Cortex of kidney (tissue), 1 donor: ENCODE measurements around the gene RCC1.
A peak's percentile ranks its signal among the peaks of the same experiment; 100 is the strongest.
"Not testable (repeated sequence)": the region's sequence is repeated elsewhere in the genome, so short reads cannot be mapped to it uniquely, and the experiment has no call there.

Experiments
- DNase-seq: peaks from one replicate; lab custom pipeline; 2025; lab: John Stamatoyannopoulos, UW

Gene RCC1

GRCh38 chr1:28548318-28548717, 42.5 kb downstream of the RCC1 start:
- DNase-seq, result no peak

DNA sequence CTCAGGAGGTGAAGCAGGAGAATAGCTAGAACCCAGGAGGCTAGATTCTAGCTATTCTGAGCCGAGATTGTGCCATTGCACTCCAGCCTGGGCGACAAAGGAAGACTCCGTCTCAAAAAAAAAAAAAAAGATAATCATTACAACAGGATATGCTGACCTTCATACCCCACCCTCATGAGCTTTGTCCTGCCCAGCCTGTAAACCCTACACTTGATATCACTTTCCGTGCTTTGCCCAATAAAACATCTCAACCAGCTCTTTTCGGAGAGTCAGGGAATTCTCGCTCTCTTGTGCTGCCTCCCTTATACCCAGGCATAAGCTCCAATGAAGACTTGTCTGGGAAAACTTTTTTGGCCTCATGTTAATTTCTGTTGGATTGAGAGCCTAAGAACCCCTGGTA, 45.5 kb downstream of the RCC1 start:
- no peak for DNase-seq

GRCh38 chr1:28552758-28553663, 47.2 kb downstream of the RCC1 start, which contains the start of gene TRNAU1AP:
Gene TRNAU1AP (plus strand): TSS chr1:28553085. CDS start chr1:28553111, 26 bp downstream.
- DNase-seq, result peak; percentile 83

- no peak for DNase-seq
These were observed 55.0 kb downstream of the RCC1 start for GRCh38 chr1:28560886-28561285.

DNA sequence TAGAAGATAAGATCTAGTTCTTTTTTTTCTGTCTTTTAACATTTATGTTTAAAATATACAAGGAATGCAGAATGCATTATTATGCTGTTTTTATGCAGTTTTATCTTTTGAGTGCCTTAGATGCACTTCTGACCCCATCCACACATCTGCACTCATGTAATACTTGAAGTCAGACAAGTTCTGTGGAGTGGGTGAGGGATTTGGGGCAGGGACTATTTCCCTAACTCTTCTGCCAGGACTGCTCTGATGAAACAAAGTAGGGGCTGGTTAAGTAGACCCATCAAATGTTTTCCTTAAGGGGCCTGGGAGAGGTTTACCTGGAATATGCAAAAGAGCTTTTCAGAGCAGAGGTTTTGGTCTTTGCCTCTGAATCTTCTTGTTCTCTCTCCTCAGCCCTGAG, 58.5 kb downstream of the RCC1 start:
- DNase-seq, result no peak

- no peak for DNase-seq
These were observed 59.2 kb downstream of the RCC1 start for GRCh38 chr1:28565040-28565439.

DNA sequence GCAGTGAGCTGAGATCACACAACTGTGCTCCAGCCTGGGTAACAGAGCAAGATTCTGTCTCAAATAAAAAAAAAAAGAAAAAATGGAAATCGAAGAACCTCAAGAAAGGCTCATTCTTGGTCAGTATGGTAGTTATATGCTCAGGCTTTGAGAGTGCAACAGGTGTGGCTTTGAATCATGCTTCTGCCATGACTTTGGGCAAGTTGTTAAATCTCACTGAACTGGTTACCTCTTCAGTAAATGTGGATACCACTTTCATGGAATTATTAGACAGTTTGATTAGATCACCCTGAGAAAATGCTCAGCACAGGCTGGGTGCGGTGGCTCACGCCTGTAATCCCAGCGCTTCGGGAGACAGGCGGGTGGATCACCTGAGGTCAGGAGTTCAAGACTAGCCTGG, 59.9 kb downstream of the RCC1 start:
- DNase-seq, result no peak

DNA sequence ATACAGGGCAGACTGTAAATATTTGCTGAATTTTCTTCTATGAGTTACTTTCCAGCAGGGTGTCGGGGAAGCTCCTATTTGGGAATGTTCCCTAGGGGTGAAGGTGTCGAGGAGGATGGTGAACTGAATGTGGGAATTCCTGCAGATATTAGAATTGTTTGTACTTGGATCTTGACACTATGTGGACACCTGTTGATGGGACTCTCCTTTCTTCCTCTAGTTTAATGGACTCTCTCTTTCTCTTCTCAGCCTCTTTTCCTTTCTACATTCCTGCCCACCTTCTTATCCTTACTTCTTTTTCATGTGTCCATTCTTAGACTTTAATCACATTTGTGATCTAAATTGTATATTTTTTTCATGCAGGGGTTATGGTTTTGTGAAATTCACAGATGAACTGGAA, 61.1 kb downstream of the RCC1 start:
- no peak for DNase-seq

DNA sequence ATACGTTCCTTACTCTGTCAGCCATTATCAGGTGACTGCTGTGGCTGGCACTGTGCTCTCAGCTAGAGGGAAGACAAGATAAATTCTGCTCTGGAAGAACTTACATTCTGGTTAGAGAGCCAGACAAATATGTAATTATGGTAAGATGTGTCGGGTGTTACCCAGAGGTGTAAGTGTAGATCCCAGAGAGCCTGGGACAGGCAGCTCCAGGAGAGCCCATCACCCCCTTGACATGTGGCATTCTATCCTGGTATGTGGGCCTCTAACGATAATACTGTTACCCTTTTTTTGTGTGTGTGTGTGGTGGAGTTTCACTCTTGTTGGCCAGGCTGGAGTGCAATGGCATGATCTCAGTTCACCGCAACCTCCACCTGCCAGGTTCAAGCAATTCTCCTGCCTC, 66.1 kb downstream of the RCC1 start:
- DNase-seq, result no peak

DNA sequence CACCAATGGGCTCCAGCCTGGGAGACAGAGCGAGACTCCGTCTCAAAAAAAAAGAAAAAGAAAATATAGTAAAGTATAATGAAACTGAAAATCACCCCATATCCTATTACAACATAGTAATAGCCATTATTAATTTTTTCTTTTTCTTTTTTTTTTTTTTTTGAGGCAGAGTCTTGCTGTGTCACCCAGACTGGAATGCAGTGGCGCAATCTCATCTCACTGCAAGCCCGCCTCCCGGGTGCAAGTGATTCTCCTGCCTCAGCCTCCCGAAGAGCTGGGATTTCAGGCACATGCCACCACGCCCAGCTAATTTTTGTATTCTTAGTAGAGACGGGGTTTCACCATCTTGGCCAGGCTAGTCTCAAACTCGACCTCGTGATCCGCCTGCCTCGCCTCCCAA, 67.0 kb downstream of the RCC1 start:
- not testable (repeated sequence) for DNase-seq

GRCh38 chr1:28573564-28573963, 67.7 kb downstream of the RCC1 start:
- no peak for DNase-seq

- DNase-seq, result no peak
These were observed 71.3 kb downstream of the RCC1 start for GRCh38 chr1:28577052-28577678.

GRCh38 chr1:28577738-28578536, 72.1 kb downstream of the RCC1 start:
- no peak for DNase-seq

GRCh38 chr1:28578696-28579218, 72.9 kb downstream of the RCC1 start:
- no peak for DNase-seq

DNA sequence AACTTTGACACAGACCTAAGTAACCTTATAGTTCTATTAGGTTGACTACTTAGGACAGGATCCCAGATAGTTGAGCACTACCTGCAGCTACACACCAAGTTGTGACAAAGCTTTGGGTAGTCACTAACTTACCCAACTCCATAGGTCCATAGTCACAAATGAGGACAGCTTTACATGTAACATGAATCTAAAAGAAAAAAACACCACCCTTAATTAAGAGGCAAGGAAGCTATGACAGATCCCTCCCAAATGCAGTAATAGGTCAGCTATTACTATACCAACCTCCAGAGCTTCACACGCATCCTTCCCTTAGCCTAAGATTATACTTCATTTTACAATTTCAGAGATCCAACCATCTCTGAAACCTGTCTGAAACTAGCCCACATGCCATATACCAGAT, 73.6 kb downstream of the RCC1 start:
- no peak for DNase-seq

- no peak for DNase-seq
These were observed 75.1 kb downstream of the RCC1 start for GRCh38 chr1:28580722-28581530.

- peak; percentile 48 for DNase-seq
These were observed 75.8 kb downstream of the RCC1 start for GRCh38 chr1:28581531-28582247.

DNA sequence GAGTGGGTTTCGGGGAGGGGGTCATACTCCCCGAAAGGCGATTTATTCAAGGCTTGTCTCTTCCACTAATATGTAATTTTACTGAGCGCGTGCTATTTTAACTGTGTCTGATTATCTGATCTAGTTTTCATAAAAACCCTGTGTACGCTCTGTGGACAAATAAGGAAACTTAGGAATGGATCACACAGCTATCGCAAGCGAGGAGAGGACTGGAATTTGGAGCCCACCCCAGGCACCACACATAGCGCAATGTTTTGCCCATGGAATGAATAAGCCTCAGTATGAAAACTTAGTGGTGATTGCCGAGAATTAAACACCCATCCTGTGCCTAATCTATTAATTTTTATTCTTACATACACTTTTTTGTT, 76.4 kb downstream of the RCC1 start:
- DNase-seq, result no peak

DNA sequence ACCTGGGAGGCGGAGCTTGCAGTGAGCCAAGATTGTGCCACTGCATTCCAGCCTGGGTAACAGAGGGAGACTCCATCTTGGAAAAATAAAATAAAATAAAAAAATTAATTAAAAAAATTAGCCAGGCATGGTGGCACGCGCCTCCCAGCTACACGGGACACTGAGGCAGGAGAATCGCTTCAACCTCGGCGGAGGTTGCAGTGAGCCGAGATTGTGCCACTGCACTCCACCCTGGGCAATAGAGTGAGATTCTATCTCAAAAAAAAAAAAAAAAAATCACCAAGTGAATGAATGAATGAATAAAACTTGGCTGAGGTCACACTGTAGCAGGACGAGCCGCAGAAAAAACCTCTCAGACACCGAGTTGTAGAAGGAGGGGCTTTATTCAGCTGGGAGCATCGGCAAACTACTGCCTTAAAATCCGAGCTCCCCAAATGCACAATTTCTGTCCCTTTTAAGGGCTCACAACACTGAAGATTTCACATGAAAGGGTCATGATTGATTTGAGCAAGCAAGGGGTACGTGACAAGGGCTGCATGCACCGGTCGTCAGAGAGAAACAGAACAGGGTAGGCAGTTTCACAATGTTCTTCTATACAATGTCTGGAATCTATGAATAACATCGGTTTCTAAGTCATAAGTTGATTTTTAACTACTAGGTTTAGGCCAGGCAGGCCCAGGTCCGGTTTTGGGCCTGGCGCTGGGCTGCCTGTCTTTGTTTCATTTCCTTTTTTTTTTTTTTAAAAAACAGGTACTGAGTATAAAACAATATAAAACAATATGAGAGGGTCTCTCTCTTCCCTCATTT, 80.9 kb downstream of the RCC1 start:
- not testable (repeated sequence) for DNase-seq
